GM12878 (cell line): Measurements from ENCODE around the gene SWSAP1. TPM values are rescaled to one million over a fixed set of nuclear protein-coding genes. Genes with fewer than 3 reads are reported as not detected.

Experiments
- ATAC-seq: fragments of 200-7000 bp; cut with Tn5 transposase; 3 replicates; pipeline ENCODE4 v1.9.1; 2020; ENCODE audit warnings: mild to moderate bottlenecking, moderate library complexity
- BruUV-seq: library from RNA; stranded (reverse); fragments of 400-500 nt; replicated peaks from 2 replicates; lab custom pipeline; 2021; lab: Mats Ljungman, UMichigan
- CTCF ChIA-PET: fragments of 300-600 bp; sonication (Branson Sonifier 250); formaldehyde crosslinking; extraction: SDS; loops from one replicate; lab custom pipeline; 2021; ENCODE audit warnings: inconsistent platforms; lab: Yijun Ruan, JAX
- POLR2A ChIA-PET: fragments of 350-600 bp; formaldehyde crosslinking; extraction: SDS; loops from one replicate; lab custom pipeline; 2021; ENCODE audit warnings: inconsistent platforms; lab: Charles Lee
- RAD21 ChIA-PET: fragments of 300-600 bp; sonication (Branson Sonifier 250); formaldehyde crosslinking; loops from one replicate; lab custom pipeline; 2023; ENCODE audit warnings: antibody characterized with exemption; ENCODE audit not compliant: unreplicated experiment; lab: Charles Lee
- SMC1A ChIA-PET: fragments of 300-600 bp; sonication (Branson Sonifier 250); formaldehyde crosslinking; loops from one replicate; lab custom pipeline; 2023; ENCODE audit not compliant: unreplicated experiment, uncharacterized antibody; lab: Charles Lee
- DNase-seq: peaks from one replicate; pipeline ENCODE4 v3.0.0-alpha.2; 2011; ENCODE audit warnings: low read depth, low spot score
- FAIRE-seq: peaks from 3 replicates; lab custom pipeline; 2011; peaks lifted over from hg19 to GRCh38; lab: Jason Lieb, UNC
- H2AFZ ChIP-seq: 2 replicates; pipeline ENCODE4 v1.6.0; 2011; ENCODE audit warnings: low read depth, low read length, control low read depth; ENCODE audit not compliant: control insufficient read depth
- H3K27ac ChIP-seq: 2 replicates; pipeline ENCODE4 v1.5.1; 2011; ENCODE audit warnings: control low read depth; ENCODE audit not compliant: control insufficient read depth, insufficient read depth
- H3K27me3 ChIP-seq, 2 experiments: replicated peaks in 1 of 2; 2 replicates each; pipeline versions ENCODE4 v1.6.0 to v1.6.1; 2011; ENCODE audit warnings: low read length in 1 of 2; ENCODE audit not compliant: control insufficient read depth in 2 of 2, insufficient read depth in 2 of 2
- H3K36me3 ChIP-seq, 2 experiments: 2 replicates each; pipeline ENCODE4 v1.5.1; 2011; ENCODE audit warnings: low read length in 1 of 2; ENCODE audit not compliant: control insufficient read depth in 2 of 2, insufficient read depth in 2 of 2
- H3K4me1 ChIP-seq: 2 replicates; pipeline ENCODE4 v1.6.1; 2011; ENCODE audit warnings: mild to moderate bottlenecking, low read length, moderate library complexity, mixed read lengths; ENCODE audit not compliant: control insufficient read depth, insufficient read depth
- H3K4me2 ChIP-seq: 2 replicates; pipeline ENCODE4 v1.6.0; 2011; ENCODE audit warnings: control low read depth; ENCODE audit not compliant: control insufficient read depth, insufficient read depth
- H3K4me3 ChIP-seq: fragments of 200-600 bp; sonication (generic); 2 replicates; pipeline ENCODE4 v1.5.1; 2016
- H3K79me2 ChIP-seq: 2 replicates; pipeline ENCODE4 v1.6.0; 2011; ENCODE audit warnings: low read length; ENCODE audit not compliant: control insufficient read depth, insufficient read depth
- H3K9ac ChIP-seq: 2 replicates; pipeline ENCODE4 v1.8.0; 2011; ENCODE audit warnings: low read length, control low read depth, mixed read lengths; ENCODE audit not compliant: control insufficient read depth, insufficient read depth
- H3K9me3 ChIP-seq: replicated peaks from 3 replicates; pipeline ENCODE4 v1.5.1; 2011; ENCODE audit warnings: mild to moderate bottlenecking, low read length; ENCODE audit not compliant: control insufficient read depth, insufficient read depth
- H4K20me1 ChIP-seq: 2 replicates; pipeline ENCODE4 v1.6.0; 2011; ENCODE audit not compliant: control insufficient read depth, insufficient read depth
- BACH1 ChIP-seq: fragments of 450-650 bp; IDR thresholded peaks from 2 replicates; pipeline ENCODE4 v1.6.1; 2017; ENCODE audit warnings: mild to moderate bottlenecking, borderline replicate concordance
- BCL11A ChIP-seq: IDR thresholded peaks from 2 replicates; pipeline ENCODE4 v1.6.1; 2011; ENCODE audit warnings: low read depth, low read length
- GABPA ChIP-seq: IDR thresholded peaks from 2 replicates; pipeline ENCODE4 v1.6.1; 2014; ENCODE audit warnings: antibody characterized with exemption, low read depth, mild to moderate bottlenecking, inconsistent platforms
- GATAD2B ChIP-seq: fragments of 450-650 bp; conservative IDR thresholded peaks from 2 replicates; pipeline ENCODE4 v1.6.1; 2017; ENCODE audit warnings: low read depth, mild to moderate bottlenecking, moderate library complexity
- MYC ChIP-seq: IDR thresholded peaks from 2 replicates; pipeline ENCODE4 v1.6.1; 2011; ENCODE audit warnings: mild to moderate bottlenecking, low read length, moderate library complexity, inconsistent platforms; ENCODE audit not compliant: insufficient read depth, insufficient replicate concordance, insufficient read length, severe bottlenecking
- NKRF ChIP-seq: fragments of 450-650 bp; conservative IDR thresholded peaks from 2 replicates; pipeline ENCODE4 v1.6.1; 2017; ENCODE audit warnings: mild to moderate bottlenecking, moderate library complexity
- NR2F1 ChIP-seq: fragments of 450-650 bp; conservative IDR thresholded peaks from 2 replicates; pipeline ENCODE4 v1.6.1; 2017; ENCODE audit warnings: mild to moderate bottlenecking
- PAX5 ChIP-seq: IDR thresholded peaks from 2 replicates; pipeline ENCODE4 v1.6.1; 2011; ENCODE audit warnings: low read depth, low read length, borderline replicate concordance
- RCOR1 ChIP-seq: conservative IDR thresholded peaks from 2 replicates; pipeline ENCODE4 v1.6.1; 2012; ENCODE audit warnings: low read depth, low read length, improper control_type of control experiment
- SMAD1 ChIP-seq: fragments of 450-650 bp; IDR thresholded peaks from 2 replicates; pipeline ENCODE4 v1.6.1; 2018; ENCODE audit warnings: mild to moderate bottlenecking, low read depth; ENCODE audit not compliant: partially characterized antibody
- TARDBP ChIP-seq: IDR thresholded peaks from 2 replicates; pipeline ENCODE4 v1.6.1; 2016; ENCODE audit warnings: borderline replicate concordance
- YBX1 ChIP-seq: fragments of 450-650 bp; IDR thresholded peaks from 2 replicates; pipeline ENCODE4 v1.6.1; 2016; ENCODE audit warnings: antibody characterized with exemption
- ZNF207 ChIP-seq: fragments of 450-650 bp; IDR thresholded peaks from 2 replicates; pipeline ENCODE4 v1.6.1; 2014; ENCODE audit warnings: antibody characterized with exemption, mild to moderate bottlenecking, borderline replicate concordance
- ZNF217 ChIP-seq: fragments of 450-650 bp; IDR thresholded peaks from 2 replicates; pipeline ENCODE4 v1.6.1; 2017; ENCODE audit warnings: antibody characterized with exemption, mild to moderate bottlenecking
- ZNF622 ChIP-seq: fragments of 450-650 bp; IDR thresholded peaks from 2 replicates; pipeline ENCODE4 v1.6.1; 2017; ENCODE audit warnings: mild to moderate bottlenecking, inconsistent platforms
- WGBS: methylation state at CpG from one replicate; pipeline ENCODE4 v1.1.6; 2016; ENCODE audit warnings: low lambda C conversion rate; ENCODE audit not compliant: insufficient replicate concordance, insufficient coverage; ENCODE audit errors: missing lambda C conversion rate; 5-methylcytosine and 5-hydroxymethylcytosine counted together
- in situ Hi-C: fragments of 300-500 bp; cut with MboI; formaldehyde crosslinking; loops from 9 replicates; pipeline ENCODE4 v1.14.3; 2018; ENCODE audit warnings: mixed read lengths
- intact Hi-C: fragments of 100-400 bp; cut with micrococcal nuclease; formaldehyde crosslinking; loops from one replicate; pipeline ENCODE4 v1.14.2; 2022; ENCODE audit not compliant: unreplicated experiment
- polyA plus RNA-seq, 11 experiments: library from polyadenylated mRNA; depleted of rRNA in 4 of 11; unstranded in 6 of 11; stranded (reverse) in 5 of 11; fragments of >200 nt; fragmentation: Nextera tagmentation in 4 of 11; fragmentation: Illumina TruSeq in 1 of 11; extraction: Ambion mirVana in 4 of 11; extraction: Trizol in 1 of 11; gene quantifications; 1 replicate in 1 of 11; 2 replicates in 10 of 11; pipeline versions ENCODE4 v1.2.1 to v1.2.3, GENCODE V29; 2011 to 2016; ENCODE audit warnings: inconsistent platforms in 2 of 11, missing spikeins in 2 of 11, low read depth in 1 of 11
- total RNA-seq, 4 experiments: library from RNA; depleted of rRNA in 3 of 4; stranded (reverse); fragments of >200 nt in 3 of 4; fragmentation: Illumina TruSeq in 1 of 4; extraction: Trizol in 1 of 4; gene quantifications; 2 replicates each; pipeline versions ENCODE4 v1.2.1 to v1.2.3, GENCODE V29; 2013 to 2021
- TF ChIP-seq, protein P1 (sequence below): IDR thresholded peaks from 2 replicates; pipeline ENCODE4 v1.6.1; 2011; ENCODE audit warnings: low read depth, mild to moderate bottlenecking, low read length, moderate library complexity, borderline replicate concordance; ENCODE audit errors: extremely low read depth
- TF ChIP-seq, protein P2 (sequence below): IDR thresholded peaks from 2 replicates; pipeline ENCODE4 v1.6.1; 2012; ENCODE audit warnings: mild to moderate bottlenecking, low read depth, low read length

Gene SWSAP1
- total and polyA plus RNA-seq, 10 of the 15 experiments (the other 5 are each of a cell fraction or from before 2014, with no cell fraction given) = 0.18 to 6.5 (median 2.4) TPM

- H2AFZ ChIP-seq = no peak overlapping the region
- RAD21 ChIA-PET = no interaction called here
- SMC1A ChIA-PET = interaction anchor here (1.3 kb wide), 1 partner anchor 37 kb away, joined by 4 read pairs; no protein-coding TSS in a partner anchor
- intact Hi-C loops (no loop called here), in situ Hi-C loops (no loop called here)
- DNase-seq = no peak
- H3K79me2 ChIP-seq = no peaks in the 10 kb centered on the region
- no peak overlapping the region for H3K9ac ChIP-seq
- H3K4me3 ChIP-seq = no peak overlapping the region
- 13% methylated on average over 8 of the region's 16 CpGs for WGBS
- H3K27me3 ChIP-seq = peaks cover 10 to 16% of the 10 kb centered on the region in 2 experiments
- no peaks in the 10 kb centered on the region for H3K36me3 ChIP-seq
- POLR2A ChIA-PET = no interaction called here
- H3K27ac ChIP-seq = no peak overlapping the region
- BruUV-seq = no TSS peak
- H4K20me1 ChIP-seq = no peaks in the 10 kb centered on the region
- H3K4me2 ChIP-seq = no peak overlapping the region
- FAIRE-seq = no peak
- ATAC-seq = no peak
- H3K9me3 ChIP-seq = no peaks in the 10 kb centered on the region
- CTCF ChIA-PET = interaction anchor here (1.0 kb wide), 1 partner anchor 84 kb away, joined by 3 read pairs; no protein-coding TSS in a partner anchor
- TF ChIP-seq GABPA = no peak
- TF ChIP-seq, protein P1, sequence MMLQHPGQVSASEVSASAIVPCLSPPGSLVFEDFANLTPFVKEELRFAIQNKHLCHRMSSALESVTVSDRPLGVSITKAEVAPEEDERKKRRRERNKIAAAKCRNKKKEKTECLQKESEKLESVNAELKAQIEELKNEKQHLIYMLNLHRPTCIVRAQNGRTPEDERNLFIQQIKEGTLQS = no peak
- no peak for TF ChIP-seq YBX1
- no peak for TF ChIP-seq BACH1
- TF ChIP-seq GATAD2B = no peak
- TF ChIP-seq TARDBP = no peak
- TF ChIP-seq RCOR1 = no peak
- TF ChIP-seq MYC = no peak
- no peak for TF ChIP-seq SMAD1
- TF ChIP-seq ZNF217 = no peak
- TF ChIP-seq ZNF622 = no peak
- no peak for TF ChIP-seq PAX5
- no peak for TF ChIP-seq NR2F1
- no peak for TF ChIP-seq BCL11A
- TF ChIP-seq ZNF207 = no peak
- TF ChIP-seq NKRF = no peak
- TF ChIP-seq, protein P2, sequence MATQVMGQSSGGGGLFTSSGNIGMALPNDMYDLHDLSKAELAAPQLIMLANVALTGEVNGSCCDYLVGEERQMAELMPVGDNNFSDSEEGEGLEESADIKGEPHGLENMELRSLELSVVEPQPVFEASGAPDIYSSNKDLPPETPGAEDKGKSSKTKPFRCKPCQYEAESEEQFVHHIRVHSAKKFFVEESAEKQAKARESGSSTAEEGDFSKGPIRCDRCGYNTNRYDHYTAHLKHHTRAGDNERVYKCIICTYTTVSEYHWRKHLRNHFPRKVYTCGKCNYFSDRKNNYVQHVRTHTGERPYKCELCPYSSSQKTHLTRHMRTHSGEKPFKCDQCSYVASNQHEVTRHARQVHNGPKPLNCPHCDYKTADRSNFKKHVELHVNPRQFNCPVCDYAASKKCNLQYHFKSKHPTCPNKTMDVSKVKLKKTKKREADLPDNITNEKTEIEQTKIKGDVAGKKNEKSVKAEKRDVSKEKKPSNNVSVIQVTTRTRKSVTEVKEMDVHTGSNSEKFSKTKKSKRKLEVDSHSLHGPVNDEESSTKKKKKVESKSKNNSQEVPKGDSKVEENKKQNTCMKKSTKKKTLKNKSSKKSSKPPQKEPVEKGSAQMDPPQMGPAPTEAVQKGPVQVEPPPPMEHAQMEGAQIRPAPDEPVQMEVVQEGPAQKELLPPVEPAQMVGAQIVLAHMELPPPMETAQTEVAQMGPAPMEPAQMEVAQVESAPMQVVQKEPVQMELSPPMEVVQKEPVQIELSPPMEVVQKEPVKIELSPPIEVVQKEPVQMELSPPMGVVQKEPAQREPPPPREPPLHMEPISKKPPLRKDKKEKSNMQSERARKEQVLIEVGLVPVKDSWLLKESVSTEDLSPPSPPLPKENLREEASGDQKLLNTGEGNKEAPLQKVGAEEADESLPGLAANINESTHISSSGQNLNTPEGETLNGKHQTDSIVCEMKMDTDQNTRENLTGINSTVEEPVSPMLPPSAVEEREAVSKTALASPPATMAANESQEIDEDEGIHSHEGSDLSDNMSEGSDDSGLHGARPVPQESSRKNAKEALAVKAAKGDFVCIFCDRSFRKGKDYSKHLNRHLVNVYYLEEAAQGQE = no peak
- H3K4me1 ChIP-seq = peaks cover 22% of the 10 kb centered on the region
These were observed 43.7 kb downstream of the SWSAP1 start for GRCh38 chr19:11418094-11418548.
